HepG2 (cell line): ENCODE results near the gene CYP20A1. TPM values are rescaled to one million over a fixed set of nuclear protein-coding genes. Genes with fewer than 3 reads are reported as not detected.

Experiments
- BCL3 ChIP-seq: sonication (generic); formaldehyde crosslinking; IDR thresholded peaks from 2 replicates; pipeline ENCODE4 v1.5.1; 2020; ENCODE audit warnings: mild to moderate bottlenecking, missing genetic modification reagents, moderate library complexity
- CENPBD1 ChIP-seq: sonication (generic); formaldehyde crosslinking; IDR thresholded peaks from 2 replicates; pipeline ENCODE4 v1.8.0; 2022; ENCODE audit warnings: missing genetic modification reagents, low read depth, mild to moderate bottlenecking, borderline replicate concordance
- MLX ChIP-seq: IDR thresholded peaks from 2 replicates; pipeline ENCODE4 v1.6.1; 2016
- NFYB ChIP-seq: sonication (generic); formaldehyde crosslinking; IDR thresholded peaks from 2 replicates; pipeline ENCODE4 v1.4.0; 2020; ENCODE audit warnings: missing genetic modification reagents
- PRMT3 ChIP-seq: sonication (generic); formaldehyde crosslinking; IDR thresholded peaks from 2 replicates; pipeline ENCODE4 v1.8.1; 2022; ENCODE audit warnings: low read depth, mild to moderate bottlenecking, moderate library complexity, missing genetic modification reagents, borderline replicate concordance
- RARA ChIP-seq: IDR thresholded peaks from 2 replicates; pipeline ENCODE4 v1.6.1; 2016; ENCODE audit warnings: missing genetic modification reagents, missing compliant biosample characterization
- RBAK ChIP-seq: sonication (generic); formaldehyde crosslinking; IDR thresholded peaks from 2 replicates; pipeline ENCODE4 v1.5.1; 2020; ENCODE audit warnings: mild to moderate bottlenecking, missing genetic modification reagents
- SOX5 ChIP-seq: IDR thresholded peaks from 2 replicates; pipeline ENCODE4 v1.6.1; 2016; ENCODE audit warnings: borderline replicate concordance
- SRF ChIP-seq: IDR thresholded peaks from 2 replicates; pipeline ENCODE4 v1.6.1; 2011; ENCODE audit warnings: mild to moderate bottlenecking, low read depth, low read length, moderate library complexity
- SSRP1 ChIP-seq: IDR thresholded peaks from 2 replicates; pipeline ENCODE4 v1.6.1; 2016; ENCODE audit warnings: control low read depth
- ZFP1 ChIP-seq: IDR thresholded peaks from 2 replicates; pipeline ENCODE4 v1.6.1; 2016
- ZFP91 ChIP-seq: sonication (generic); formaldehyde crosslinking; IDR thresholded peaks from 2 replicates; pipeline ENCODE4 v1.9.0; 2022; ENCODE audit warnings: missing genetic modification reagents, mild to moderate bottlenecking, borderline replicate concordance
- ZNF24 ChIP-seq: fragments of 450-650 bp; IDR thresholded peaks from 2 replicates; pipeline ENCODE4 v1.6.1; 2017; ENCODE audit warnings: antibody characterized with exemption, mild to moderate bottlenecking
- ZNF362 ChIP-seq: sonication (generic); formaldehyde crosslinking; IDR thresholded peaks from 2 replicates; pipeline ENCODE4 v1.4.0; 2020; ENCODE audit warnings: missing genetic modification reagents, mild to moderate bottlenecking, borderline replicate concordance
- ZNF430 ChIP-seq: sonication (generic); formaldehyde crosslinking; IDR thresholded peaks from 2 replicates; pipeline ENCODE4 v1.9.0; 2021; ENCODE audit warnings: mild to moderate bottlenecking, missing genetic modification reagents
- ZNF451 ChIP-seq: sonication (generic); formaldehyde crosslinking; IDR thresholded peaks from 2 replicates; pipeline ENCODE4 v1.5.0; 2020; ENCODE audit warnings: mild to moderate bottlenecking, missing genetic modification reagents
- ZNF577 ChIP-seq: sonication (generic); formaldehyde crosslinking; IDR thresholded peaks from 2 replicates; pipeline ENCODE4 v1.4.0; 2020; ENCODE audit warnings: mild to moderate bottlenecking, low read depth, missing genetic modification reagents, borderline replicate concordance
- ZNF724P ChIP-seq: sonication (generic); formaldehyde crosslinking; IDR thresholded peaks from 2 replicates; pipeline ENCODE4 v1.8.0; 2022; ENCODE audit warnings: missing genetic modification reagents, borderline replicate concordance
- ZNF740 ChIP-seq: sonication (generic); formaldehyde crosslinking; IDR thresholded peaks from 2 replicates; pipeline ENCODE4 v1.4.0; 2020; ENCODE audit warnings: missing genetic modification reagents
- ZNF776 ChIP-seq: sonication (generic); formaldehyde crosslinking; IDR thresholded peaks from 2 replicates; pipeline ENCODE4 v1.4.0; 2020; ENCODE audit warnings: mild to moderate bottlenecking, missing genetic modification reagents
- ZNF780A ChIP-seq: sonication (generic); formaldehyde crosslinking; IDR thresholded peaks from 2 replicates; pipeline ENCODE4 v1.8.0; 2022; ENCODE audit warnings: mild to moderate bottlenecking, missing genetic modification reagents, moderate library complexity
- ZSCAN20 ChIP-seq: sonication (generic); formaldehyde crosslinking; IDR thresholded peaks from 2 replicates; pipeline ENCODE4 v1.4.0; 2020; ENCODE audit warnings: missing genetic modification reagents, mild to moderate bottlenecking, borderline replicate concordance
- ZSCAN25 ChIP-seq: sonication (generic); formaldehyde crosslinking; IDR thresholded peaks from 2 replicates; pipeline ENCODE4 v1.8.0; 2022; ENCODE audit warnings: mild to moderate bottlenecking, missing genetic modification reagents
- polyA plus RNA-seq, 8 experiments: library from polyadenylated mRNA; depleted of rRNA in 3 of 8; stranded (reverse) in 7 of 8; unstranded in 1 of 8; fragments of >200 nt; fragmentation: Illumina TruSeq in 4 of 8; extraction: Trizol in 4 of 8; gene quantifications; 2 replicates each; pipeline versions ENCODE4 v1.2.1 to v1.2.3, GENCODE V29; 2011 to 2016; ENCODE audit warnings: low read depth in 4 of 8, missing spikeins in 1 of 8, mixed read lengths in 1 of 8; ENCODE audit not compliant: insufficient read depth in 1 of 8
- total RNA-seq, 5 experiments: library from RNA; depleted of rRNA; stranded (reverse); fragments of >200 nt; fragmentation: Illumina TruSeq; extraction: Trizol; gene quantifications; 2 replicates each; pipeline ENCODE4 v1.2.3, GENCODE V29; 2016; ENCODE audit warnings: low read depth in 1 of 5

Gene CYP20A1
- total and polyA plus RNA-seq, 2 of the 13 experiments (the other 11 are each of a cell fraction or from before 2014, with no cell fraction given) = 9.6 to 35.3 TPM

GRCh38 chr2:203238704-203239526 lies at the start of gene CYP20A1 (continued):
- TF ChIP-seq ZNF724P (CRISPR knock-in tag) (peak; percentile 85; the same call in 1 of the 2 replicates), ZFP91 (CRISPR knock-in tag) (peak; percentile 98), ZNF577 (CRISPR knock-in tag) (no peak), MLX (CRISPR knock-in tag) (0 out of 2 replicates have a peak, but pooled peaks have one; percentile 13), BCL3 (peak; percentile 94; the same call in 1 of the 2 replicates), ZFP1 (CRISPR knock-in tag) (peak; percentile 80), ZSCAN25 (CRISPR knock-in tag) (peak; percentile 45; the same call in 1 of the 2 replicates), ZNF780A (CRISPR knock-in tag) (no peak), RARA (CRISPR knock-in tag) (peak; percentile 23), ZNF430 (CRISPR knock-in tag) (peak; percentile 99), ZSCAN20 (peak; percentile 90), SRF (peak; percentile 95), ZNF362 (0 out of 2 replicates have a peak, but pooled peaks have one; percentile 23), RBAK (CRISPR knock-in tag) (0 out of 2 replicates have a peak, but pooled peaks have one; percentile 55), SOX5 (peak; percentile 75; the same call in 1 of the 2 replicates), SSRP1 (CRISPR knock-in tag) (no peak; the same call in 1 of the 2 replicates), ZNF740 (CRISPR knock-in tag) (0 out of 2 replicates have a peak, but pooled peaks have one; percentile 24), ZNF776 (CRISPR knock-in tag) (peak; percentile 97), ZNF451 (CRISPR knock-in tag) (peak; percentile 82), ZNF24 (no peak), PRMT3 (peak; percentile 73; the same call in 1 of the 2 replicates), NFYB (CRISPR knock-in tag) (peak; percentile 66), CENPBD1 (CRISPR knock-in tag) (peak; percentile 99; the same call in 1 of the 2 replicates)
